ENCODE measurements around the gene ANKRD16.

Gene ANKRD16

DNA sequence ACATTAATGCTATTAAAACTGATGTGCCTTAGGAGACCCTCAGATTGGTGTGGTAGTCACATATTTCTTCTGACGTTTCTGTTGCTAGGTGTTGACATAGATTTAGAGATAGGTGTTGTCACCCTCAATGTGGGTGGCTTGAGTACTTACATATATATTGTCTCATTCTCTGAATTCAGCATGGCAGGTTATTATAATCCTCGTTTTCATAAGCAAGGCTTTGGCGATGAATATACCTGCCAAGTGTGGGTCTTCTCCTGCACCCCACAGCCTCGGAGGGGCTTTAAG, 7.3 kb upstream of the ANKRD16 start:
- no peak overlapping the region for H3K27ac ChIP-seq
- TF ChIP-seq, protein P1, sequence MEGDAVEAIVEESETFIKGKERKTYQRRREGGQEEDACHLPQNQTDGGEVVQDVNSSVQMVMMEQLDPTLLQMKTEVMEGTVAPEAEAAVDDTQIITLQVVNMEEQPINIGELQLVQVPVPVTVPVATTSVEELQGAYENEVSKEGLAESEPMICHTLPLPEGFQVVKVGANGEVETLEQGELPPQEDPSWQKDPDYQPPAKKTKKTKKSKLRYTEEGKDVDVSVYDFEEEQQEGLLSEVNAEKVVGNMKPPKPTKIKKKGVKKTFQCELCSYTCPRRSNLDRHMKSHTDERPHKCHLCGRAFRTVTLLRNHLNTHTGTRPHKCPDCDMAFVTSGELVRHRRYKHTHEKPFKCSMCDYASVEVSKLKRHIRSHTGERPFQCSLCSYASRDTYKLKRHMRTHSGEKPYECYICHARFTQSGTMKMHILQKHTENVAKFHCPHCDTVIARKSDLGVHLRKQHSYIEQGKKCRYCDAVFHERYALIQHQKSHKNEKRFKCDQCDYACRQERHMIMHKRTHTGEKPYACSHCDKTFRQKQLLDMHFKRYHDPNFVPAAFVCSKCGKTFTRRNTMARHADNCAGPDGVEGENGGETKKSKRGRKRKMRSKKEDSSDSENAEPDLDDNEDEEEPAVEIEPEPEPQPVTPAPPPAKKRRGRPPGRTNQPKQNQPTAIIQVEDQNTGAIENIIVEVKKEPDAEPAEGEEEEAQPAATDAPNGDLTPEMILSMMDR (IDR thresholded peaks at IDR 0.05), result no peak
- no peak for DNase-seq (ENCODE audit: low spot score)
- H3K4me3 ChIP-seq, result no peak overlapping the region

DNA sequence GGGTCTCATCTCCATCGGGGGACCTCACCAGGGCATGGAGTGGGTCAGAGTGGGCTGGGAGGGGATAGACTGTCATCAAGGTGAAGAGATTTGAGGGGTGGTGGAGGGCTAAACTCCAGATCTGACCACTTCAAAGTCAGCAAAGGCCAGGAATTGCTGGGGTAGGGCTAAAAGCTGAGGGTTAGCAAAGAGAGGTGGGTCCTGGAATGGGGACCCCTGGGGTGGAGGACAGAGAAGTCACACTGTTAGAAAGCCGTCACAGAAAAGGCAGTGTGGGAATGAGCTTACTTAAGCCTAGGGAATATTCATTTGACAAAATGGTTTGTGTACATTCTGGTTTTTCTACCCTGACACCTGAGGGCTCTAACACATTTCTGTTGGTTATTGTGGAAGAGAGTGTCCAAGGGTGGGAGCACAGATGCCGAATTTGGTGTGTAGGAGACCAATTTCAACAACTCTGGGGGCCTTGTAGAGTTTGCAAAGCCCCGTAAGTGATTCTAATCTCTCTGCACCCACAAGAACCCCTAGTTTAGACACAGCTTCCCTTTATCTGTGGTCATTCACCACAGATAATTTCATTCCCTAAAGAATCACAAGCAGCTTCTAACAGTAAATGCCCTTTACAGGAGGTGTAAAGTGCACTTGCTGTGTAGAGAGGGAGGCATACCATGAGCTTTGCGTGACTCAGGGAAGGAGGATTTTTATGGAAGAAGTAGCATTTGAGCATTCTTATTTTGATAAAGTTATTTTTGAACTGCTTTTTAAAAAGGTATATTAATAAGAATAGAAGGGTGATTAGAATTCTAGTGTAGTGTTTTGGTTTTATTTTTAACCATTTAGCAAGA, 6.7 kb upstream of the ANKRD16 start:
- DNase-seq (ENCODE audit: low spot score), result no peak
- TF ChIP-seq, protein P1 (IDR thresholded peaks at IDR 0.05), result no peak
- H3K27ac ChIP-seq, result no peak overlapping the region
- H3K4me3 ChIP-seq, result no peak overlapping the region

DNA sequence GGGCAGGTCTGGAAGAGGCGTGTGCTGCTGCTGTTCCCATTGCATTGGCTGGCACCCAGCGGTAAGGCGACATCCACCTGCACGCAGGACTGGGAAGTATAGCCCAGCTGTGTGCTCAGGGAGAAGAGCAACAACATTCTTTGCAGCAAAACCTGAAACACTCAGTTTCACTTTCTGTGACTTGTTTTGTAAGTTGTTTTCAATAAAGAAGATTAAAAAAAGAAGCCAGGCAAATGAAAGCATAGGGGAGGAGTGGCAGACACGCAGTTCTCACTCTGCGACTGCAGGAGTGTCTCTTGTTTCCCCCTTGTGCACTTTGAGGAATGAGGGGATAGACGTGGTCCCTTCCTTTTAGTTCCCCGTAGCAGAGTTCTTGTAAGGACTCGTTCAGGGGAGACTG, 6.1 kb upstream of the ANKRD16 start:
- H3K4me3 ChIP-seq, result no peak overlapping the region
- no peak for DNase-seq (ENCODE audit: low spot score)
- TF ChIP-seq, protein P1 (IDR thresholded peaks at IDR 0.05), result no peak
- H3K27ac ChIP-seq, result no peak overlapping the region

DNA sequence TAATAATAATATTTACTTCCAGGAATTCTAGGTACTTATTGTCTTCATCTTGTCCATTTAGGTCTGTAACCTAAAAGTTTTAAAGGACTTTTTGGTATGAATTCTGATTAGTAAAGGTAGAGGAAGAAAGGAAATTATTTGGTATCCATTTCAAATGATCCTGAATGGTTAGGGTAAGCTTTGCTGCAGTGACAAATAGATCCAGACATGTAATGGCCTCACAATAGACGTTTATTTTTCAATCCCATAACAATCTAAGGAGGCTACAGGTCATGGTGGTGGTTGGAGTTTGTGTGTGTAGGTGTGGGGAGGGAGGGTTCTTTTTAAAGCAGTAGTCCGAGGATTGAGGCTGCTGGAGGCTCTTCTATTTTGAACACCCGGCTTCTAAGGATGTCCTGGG, 5.7 kb upstream of the ANKRD16 start:
- TF ChIP-seq, protein P1 (IDR thresholded peaks at IDR 0.05), result no peak
- Histone ChIP-seq H3K27ac (no peak overlapping the region), H3K4me3 (no peak overlapping the region)
- DNase-seq (ENCODE audit: low spot score), result no peak

DNA sequence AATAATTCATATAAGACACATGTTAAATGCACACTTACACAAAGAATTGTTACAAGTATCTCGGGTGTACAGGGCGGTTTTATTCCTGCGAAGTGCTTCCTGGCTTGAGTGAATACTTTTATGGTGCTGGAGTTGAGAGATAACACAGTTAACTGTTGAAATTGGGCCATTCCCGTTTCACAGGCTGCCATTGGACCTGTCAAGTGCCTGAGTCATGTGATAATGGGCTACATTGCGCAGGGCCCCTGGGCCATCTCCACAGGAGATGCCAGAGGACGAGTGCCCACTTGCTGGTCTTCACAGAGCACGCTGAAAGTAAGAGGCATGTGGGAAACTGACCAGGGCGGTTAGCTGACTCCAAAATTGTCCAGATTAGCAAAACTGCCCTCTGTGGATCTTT, 5.2 kb upstream of the ANKRD16 start:
- Histone ChIP-seq H3K4me3 (no peak overlapping the region), H3K27ac (no peak overlapping the region)
- TF ChIP-seq, protein P1 (IDR thresholded peaks at IDR 0.05), result no peak
- no peak for DNase-seq (ENCODE audit: low spot score)

DNA sequence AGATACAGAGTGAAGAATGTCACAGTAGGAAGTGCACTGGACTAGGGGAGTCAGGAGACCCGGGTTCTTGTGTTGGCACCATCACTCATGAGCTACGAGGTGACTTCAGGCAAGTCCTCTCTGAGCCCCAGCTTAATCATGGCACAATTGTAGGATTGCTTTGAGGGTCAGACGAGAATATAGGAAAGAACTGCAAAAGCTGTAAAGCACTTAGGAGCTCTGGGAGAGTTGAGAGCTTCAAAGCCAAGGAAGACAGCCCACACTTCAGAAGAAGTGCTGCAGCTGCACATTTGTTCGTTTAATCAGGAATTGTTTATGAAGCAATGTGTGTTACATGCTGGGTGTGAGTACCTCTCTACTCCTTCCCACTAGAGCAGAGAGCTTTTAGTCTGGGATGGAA, 4.7 kb upstream of the ANKRD16 start:
- TF ChIP-seq, protein P1 (IDR thresholded peaks at IDR 0.05), result no peak
- DNase-seq (ENCODE audit: low spot score), result no peak
- no peak overlapping the region for H3K27ac ChIP-seq

DNA sequence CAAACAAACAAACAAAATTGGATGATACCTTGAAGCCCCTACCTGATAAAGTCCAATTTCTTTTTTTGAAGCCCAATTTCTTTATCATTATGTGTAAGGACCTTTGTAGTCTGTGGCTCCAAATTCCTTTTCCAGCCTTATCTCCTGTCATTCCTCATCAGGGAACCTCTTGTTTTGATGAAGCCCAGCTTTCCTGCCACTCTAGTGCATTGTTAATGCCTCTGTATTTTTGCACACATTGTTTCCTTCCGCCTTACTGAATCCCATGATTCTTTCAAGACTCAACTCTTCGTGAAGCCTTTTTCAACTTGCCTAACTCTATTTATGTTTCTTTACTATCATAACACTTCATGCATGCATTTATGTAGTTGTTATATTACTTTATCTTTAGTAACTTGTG, 3.6 kb upstream of the ANKRD16 start:
- Histone ChIP-seq H3K4me3 (no peak overlapping the region), H3K27ac (no peak overlapping the region)
- TF ChIP-seq, protein P1 (IDR thresholded peaks at IDR 0.05), result no peak
- DNase-seq (ENCODE audit: low spot score), result no peak

More for the DNA sequence above, 4.7 kb upstream of the ANKRD16 start:
- H3K4me3 ChIP-seq, result no peak overlapping the region

Data from coronary artery (tissue), 2 donors.